ENCODE data around the gene JCAD.
"Not testable (repeated sequence)": the region's sequence is repeated elsewhere in the genome, so short reads cannot be mapped to it uniquely, and the experiment has no call there.

JCAD gene, protein sequence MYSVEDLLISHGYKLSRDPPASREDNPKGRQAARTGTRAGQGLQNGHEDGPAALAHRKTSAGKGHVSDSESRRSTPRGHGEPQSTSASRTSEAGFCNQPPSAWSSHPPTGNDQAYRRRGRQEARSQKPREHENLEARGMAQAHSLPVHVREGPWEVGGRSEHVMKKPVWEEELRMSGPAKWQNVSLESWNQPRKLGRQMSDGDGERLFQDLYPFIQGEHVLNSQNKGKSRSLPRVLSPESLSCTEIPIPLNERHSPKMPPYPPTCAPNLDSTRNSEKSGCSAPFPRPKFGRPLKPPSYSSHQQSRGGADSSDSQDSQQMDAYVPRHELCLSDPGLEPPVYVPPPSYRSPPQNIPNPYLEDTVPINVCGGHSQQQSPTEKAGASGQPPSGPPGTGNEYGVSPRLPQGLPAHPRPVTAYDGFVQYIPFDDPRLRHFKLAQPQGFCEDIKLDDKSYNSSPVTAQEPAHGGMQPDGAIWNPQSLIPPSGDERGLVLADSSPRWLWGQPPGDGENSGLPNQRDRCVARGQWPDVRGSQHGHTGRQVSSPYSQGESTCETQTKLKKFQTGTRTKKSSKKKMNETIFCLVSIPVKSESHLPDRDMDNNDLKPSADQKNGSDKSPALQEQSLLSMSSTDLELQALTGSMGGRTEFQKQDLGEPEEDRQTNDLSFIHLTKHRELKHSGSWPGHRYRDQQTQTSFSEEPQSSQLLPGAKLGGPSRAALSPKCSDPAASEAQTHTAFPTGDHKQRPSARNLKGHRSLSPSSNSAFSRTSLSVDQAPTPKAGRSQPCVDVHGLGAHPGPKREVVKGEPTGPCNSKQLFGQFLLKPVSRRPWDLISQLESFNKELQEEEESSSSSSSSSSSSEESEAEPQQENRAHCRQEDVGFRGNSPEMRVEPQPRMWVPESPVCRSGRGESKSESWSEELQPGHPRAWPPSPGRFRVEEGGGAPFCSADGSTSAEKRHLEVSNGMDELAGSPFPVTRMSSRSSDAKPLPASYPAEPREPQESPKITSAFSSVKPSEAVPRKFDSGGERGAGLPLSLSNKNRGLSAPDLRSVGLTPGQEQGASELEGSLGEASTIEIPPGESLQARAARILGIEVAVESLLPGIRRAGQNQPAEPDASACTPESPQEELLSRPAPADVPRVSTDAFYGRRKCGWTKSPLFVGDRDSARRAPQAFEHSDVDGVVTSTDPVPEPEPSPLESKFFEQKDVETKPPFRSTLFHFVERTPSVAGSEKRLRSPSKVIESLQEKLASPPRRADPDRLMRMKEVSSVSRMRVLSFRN (N-terminal part only)

DNA sequence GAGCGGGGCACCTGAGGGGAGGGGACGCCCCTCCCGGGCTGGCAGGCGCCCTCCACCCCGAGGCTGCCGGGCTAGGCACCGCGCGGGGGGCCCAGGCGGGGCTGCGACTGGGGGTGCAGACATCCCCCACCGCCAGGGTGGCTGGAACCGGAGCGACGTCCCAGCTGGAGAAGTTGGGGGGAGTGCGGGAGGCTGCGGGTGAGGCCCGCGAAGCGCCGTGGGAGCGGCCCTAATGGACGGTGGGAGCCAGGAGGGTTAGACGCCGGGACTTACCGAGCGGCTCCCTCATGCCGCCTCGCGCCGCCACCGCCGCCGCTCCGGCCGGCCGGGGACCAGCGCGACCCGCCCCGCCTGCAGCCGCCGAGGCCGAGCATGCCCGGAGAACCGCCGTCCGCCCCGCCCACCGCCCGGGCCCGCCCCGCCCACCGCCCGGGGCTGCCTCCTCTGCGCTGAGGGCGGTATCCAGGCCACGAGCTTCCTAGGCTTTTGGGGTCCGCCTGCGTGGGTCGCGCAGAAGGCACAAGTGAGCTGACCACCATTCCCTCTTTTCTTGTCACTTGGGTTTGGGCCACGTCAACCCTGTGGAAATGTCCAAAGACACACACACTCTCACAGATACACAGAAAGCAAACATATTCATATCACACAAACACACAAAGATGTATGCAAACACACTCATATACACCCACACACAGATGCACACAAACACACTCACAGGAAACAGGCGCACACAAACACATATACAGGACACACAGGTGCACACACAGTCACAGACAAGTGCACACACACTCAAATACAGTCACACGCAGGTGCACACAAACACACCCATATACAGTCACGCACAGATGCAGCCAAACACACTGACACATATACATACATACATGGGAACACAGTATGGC is at the start of gene JCAD:
JCAD (minus strand) TSS at position 378 of the 899 bp plus-strand sequence. CDS start 11,774 bp downstream, outside the sequence.
- DNase-seq: no peak

DNA sequence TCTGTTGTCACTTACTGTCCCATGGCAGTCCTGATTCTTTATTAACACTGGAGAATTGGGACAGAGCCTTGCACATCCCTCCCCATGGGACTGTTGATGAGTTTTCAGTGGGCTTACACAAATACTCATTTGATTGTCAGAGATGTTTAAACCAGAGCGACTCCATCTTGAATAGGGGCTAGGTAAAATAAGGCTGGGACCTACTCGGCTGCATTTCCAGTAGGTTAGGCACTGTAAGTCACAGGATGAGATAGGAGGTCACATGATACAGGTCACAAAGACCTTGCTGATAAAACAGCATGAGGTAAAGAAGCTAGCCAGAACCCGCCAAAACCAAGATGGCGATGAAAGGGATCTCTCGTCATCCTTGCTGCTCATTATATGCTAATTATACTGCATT is 47.6 kb upstream of the JCAD start:
- no peak for DNase-seq

DNA sequence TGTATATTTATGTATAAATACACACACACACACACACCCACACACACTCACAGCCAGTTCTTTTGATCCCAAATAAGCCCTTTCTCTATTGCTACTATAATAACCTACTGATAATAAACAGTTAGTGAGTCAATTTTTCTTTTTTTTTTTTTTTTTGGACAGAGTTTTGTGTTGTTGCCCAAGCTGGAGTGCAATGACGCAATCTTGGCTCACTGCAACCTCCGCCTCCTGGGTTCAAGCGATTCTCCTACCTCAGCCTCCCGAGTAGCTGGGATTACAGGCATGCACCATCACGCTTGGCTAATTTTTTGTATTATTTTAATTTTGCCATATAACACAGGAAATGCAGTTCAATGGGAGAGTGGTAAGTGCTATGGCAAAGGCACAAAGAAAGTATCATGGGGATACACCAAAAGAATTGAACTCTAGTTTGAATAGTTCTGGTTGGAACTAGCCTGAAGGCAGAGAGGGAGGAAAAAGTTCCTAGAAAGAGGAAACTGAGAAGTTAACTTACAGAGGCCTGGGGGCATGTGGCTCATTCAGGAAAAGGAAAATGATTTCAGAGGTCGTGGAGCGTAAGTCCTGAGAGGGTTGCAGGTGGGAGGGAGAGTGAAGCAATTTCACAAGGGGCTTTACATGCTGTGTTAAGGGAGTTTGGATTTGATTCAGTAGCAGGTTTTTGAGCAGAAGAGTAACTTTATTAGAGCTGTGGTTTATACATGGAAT is 44.4 kb upstream of the JCAD start:
- DNase-seq: peak; percentile 44

DNA sequence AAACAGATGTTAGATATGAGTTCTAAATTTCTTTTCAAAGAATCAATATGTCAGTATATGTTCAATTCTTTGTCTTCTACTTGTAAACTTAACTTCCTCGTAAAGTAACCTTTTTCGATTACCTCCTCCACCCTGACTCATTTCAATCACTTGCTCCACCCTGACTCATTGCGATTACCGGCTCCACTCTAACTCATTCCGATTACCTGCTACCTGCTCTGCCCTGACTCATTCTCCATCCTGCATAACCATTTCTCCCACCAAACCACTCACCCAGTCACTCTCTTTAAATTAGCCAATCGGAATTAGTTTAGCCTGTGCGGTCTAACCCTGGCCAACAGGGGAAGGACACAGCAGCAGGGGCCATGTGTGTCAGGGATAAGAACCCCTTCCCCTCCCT is 40.3 kb upstream of the JCAD start:
- not testable (repeated sequence) for DNase-seq

DNA sequence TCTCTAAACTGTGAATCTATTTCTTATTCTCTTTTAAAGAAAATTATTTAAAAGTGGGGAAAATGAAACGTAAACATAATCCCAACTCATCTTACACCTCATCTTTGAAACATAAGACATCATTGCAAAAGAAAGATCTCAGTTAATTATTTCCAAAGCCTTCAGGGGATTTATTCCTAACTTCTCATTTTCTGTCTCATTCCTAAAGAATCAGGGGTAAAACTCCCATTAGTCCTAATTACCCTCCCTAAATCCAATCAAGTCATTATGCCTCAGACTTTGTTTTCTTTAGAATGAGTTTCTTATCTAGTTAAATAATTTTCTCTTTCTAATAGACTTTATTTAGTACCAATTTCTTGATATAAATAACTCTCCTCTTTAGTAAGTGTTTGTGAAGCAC is 39.7 kb upstream of the JCAD start:
- DNase-seq: no peak

DNA sequence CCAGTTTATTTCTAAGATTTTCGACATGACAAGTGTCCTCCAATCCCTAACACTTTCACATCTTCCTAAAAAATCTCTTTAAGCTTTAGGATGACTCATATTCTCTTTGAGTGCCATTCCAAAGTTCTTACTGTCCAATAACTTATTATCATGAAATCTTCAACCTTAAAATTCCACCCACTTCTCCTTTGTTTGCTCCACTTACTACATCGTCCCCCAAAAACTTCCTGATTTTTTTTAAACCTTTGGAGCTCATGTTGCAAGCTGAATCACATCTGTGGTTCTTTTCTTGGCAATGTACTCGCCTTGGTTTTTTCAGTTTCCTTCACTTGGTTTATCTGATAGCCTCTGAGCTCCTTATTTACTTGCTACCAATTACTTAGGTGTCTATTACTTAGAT is 39.2 kb upstream of the JCAD start:
- peak; percentile 31 for DNase-seq

DNA sequence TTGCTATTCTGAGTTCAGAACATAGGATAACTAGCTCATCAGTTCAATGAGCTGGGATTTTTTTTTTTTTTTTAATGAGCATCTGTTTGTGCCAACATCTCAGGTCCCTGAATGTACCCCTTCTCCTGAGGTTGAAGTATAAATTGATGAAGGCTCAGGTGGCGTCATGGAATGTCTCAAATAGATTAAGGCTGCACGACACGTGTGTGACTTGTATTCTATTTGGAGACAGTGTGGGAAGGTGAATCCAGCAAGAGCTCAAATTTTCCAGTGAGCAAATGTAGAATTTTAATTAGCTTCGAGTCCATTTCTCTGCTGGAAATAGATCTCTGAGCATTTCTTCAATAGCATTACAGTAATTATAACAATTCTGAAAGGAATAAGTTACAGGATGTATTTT is 37.2 kb upstream of the JCAD start:
- DNase-seq: no peak

DNA sequence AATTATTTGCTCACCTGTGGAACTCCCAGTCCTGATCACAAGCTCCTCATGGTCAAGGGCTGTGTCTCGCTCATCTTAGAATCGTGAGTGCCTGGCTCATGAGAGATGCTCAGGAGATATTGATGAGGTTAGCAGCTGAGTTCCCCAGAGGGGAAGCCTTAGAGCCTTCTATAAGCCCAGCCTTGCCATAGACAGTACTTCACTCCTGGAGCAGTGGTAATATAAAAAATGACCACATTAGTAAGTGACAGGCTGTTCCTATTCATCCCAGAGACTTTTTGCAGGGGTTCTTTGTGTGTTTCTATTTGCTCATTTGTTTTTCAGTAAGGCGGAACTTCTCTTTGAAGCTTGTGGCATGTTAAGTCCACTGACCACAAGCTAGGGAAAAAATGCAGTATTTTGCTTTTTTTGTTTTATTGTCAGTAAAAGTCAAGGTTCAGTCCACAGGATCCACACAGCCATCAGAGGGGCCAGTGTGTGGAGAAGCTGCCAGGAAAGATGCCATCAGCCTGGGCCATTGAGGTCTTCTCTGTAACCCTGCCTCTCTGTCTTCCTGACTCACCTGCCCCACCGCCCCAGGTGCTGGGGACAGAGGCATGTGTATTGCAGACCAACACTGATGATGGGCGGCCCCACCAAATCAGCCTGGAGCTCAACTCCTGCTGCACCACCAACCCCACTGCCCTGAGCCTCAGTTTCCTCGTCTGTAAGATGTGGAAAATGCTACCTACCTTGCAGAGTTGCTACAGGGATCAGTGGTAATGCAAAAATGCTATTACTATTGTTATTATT is 36.4 kb upstream of the JCAD start:
- DNase-seq: no peak

DNA sequence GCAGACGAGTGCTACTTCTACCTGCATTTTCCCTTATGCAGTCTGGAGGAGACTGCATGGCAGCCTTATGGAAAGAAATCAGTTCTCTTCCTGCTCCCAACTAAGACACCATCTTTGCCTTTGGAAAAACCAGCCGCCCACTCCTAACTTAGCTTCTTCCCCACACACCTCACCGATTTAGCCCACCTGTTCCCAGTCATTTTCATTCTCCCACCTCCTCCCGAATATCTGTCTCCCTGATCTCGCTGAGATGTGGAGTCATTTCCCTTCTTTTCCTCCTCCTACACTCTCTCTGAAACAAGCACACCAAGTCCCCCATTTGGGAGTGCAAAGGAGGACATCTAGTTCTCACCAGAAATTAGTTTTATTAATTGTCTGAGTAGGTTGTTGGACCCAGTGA is 35.2 kb upstream of the JCAD start:
- no peak for DNase-seq

DNA sequence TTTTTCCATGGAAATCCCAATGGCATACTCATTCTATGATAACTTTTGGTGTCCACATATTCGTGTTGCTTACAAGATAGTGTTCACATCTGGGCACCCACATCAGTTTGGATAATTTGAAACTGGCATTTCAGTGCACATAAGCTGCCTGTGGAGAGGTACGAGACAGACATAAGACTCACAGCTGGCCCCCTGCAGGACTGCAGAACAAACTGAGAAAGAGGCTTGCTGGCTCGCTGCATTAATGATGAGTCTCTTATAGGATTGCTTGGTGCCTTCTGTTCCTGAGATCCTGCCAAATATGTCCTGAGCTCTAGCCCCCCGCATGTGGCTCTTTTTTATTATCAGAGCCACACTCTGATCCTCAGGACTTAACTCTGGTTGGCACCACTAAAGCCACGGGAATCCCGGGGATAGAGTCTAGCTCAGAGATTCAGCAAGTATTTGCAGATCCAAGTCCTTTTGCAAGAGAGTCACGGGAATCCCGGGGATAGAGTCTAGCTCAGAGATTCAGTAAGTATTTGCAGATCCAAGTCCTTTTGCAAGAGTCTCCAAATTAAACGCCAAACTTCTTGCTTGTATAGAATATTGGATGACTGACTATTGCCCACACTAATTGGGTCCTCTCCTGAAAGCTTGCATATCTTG is 34.0 kb upstream of the JCAD start:
- no peak for DNase-seq

DNA sequence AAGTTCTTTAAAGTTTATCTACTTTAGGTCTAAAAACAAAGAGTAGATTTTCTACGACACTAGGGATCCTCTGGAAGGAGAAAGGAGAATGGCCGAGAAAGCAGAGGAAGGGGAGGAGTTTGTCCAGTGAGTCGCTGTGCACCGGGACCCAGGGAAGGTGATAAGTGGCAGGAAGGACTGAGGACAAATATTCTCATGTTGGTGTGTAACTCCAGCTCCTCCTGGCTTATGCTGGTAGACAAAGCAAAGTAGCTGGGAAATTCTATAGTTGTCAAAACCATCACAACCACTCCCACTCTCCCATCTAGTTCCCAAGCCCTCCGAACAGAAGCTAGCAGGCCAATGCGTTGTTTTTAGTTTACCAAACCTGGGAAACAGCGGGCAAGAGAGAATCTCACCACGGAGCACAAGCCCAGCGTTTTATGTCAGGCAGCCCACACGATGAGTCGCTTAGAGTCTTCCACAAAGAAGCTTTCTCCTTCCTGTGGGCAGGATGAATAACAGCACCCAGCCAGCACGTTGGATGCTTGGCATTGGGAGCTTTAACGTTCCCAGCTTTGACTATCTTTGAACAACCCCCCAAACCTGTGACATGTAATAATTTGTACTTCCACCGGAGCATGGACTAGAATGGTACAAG is 32.9 kb upstream of the JCAD start:
- DNase-seq: peak; percentile 35

DNA sequence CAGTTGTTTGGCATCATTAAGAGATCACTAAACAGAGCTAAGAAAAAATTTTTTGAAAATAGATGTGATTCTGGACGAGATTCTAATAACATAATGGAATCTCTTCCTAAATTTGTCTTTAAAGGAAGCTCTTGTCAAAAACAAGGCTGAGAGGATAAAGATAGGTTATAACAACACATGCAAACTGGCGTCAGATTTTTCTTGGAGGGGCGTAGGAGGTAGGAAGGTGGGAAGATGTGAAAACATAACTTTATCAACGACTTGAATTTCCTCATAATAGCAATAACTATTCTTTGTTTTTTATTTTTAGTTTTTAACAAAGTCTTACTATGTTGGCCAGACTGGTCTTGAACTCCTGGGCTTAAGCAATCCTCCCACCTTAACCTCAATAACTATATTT is 31.8 kb upstream of the JCAD start:
- DNase-seq: no peak

DNA sequence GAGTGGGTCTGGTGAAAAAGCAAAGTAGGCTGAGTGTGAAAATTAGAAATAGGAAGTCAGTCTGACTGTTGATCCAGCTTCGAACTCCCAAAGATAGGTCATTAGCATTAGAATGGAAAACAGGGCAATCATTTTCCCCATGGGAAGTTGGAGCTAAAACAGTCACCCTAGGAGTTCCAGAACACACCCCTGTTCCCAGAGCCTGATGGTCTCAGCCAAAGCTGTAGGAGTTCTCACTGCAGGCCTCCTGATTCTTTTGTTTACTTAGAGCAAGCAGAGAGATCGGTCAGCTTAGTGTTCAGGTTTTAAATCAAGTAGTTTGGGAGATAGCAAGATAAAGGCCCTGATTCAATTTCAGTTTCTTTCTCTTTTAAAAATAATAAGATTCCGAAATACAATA is 28.8 kb upstream of the JCAD start:
- no peak for DNase-seq

DNA sequence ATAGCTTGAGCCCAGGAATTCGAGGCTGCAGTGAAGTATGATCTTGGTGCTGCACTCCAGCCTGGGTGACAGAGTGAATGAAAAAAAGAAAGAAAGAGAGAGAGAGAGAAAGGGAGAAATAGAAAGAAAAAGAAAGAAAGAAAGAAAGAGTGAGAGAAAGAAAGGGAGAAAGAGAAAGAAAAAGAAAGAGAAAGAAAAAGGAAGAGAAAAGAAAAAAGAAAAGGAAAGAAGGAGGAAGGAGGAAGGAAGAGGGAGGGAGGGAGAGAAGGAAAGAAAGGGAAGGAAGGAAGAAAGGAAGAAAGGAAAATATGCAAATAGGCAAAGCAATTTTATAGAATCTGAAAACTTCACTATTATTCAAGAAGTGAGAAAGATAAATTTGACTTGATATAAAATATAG is 24.5 kb upstream of the JCAD start:
- DNase-seq: no peak

DNA sequence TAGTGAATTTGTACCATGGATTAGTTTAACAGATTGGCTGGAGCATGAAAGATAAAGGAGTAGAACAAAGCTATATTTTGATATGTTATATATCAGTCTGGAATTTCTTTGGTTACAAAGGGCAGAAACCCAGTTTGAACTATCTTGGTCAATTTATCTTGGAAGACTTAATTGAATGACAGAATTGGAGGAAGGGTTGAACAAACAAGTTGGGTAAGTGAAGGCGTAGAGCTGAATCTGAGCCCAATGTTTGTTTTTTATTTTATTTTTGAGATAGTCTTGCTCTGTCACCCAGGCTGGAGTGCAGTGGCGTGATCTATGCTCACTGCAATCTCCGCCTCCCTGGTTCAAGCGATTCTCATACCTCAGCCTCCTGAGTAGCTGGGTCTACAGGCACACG is 21.8 kb upstream of the JCAD start:
- no peak for DNase-seq

DNA sequence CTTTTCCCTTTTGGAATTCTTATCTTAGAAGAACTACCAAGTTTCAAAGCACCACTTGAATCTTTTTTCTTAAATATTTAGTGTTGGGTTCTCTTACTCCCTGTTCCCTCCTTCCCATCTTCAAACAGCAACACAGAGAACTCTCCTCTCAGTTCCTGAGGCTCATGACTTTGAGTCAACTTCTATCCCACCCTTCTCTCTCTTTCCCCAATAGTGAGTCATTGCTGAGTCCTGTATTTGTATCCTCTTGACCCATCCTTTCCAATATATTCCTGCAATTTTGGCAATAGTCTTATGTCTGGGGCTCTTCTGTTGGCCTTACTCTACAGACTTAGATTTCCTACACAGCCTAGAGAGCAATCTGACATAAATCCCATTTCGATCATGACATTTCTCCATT is 20.8 kb upstream of the JCAD start:
- no peak for DNase-seq

DNA sequence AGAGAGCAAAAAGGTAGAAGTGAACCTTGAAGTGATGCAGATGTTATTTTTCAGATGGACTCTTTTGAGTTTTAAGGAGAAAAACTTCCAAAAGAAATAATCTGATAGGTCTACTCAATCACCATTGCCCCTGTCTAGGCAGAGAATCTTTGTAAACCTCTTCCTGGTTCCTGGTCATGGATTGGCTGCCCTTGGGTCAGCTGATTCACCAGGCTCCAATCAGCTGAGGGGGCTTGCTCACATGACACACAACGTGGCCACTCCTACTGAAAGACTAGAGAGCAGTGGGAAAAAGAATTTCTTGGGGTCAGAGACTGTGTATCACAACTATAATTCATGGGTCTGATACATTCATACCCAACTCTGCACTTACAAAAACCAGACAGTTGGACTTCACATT is 20.0 kb upstream of the JCAD start:
- no peak for DNase-seq

DNA sequence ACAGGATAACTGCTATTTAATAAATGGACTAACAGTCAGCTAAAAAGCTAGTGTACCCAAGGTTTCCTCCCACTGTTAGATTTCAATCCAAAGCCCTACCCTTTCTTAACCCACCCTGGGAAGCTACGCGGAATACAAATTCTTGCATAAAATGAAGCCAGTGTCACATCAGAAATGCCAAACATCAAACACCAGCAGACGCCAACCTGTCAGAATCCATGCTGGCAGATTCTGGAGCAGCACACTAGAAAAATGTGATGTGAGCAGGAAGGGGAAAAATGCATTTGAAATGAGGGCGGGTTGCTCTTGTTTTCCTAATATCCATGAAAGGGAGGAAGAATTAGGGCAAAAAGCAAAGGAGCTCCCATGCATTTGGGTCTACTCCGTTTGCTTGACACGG is 16.1 kb upstream of the JCAD start:
- DNase-seq: no peak

DNA sequence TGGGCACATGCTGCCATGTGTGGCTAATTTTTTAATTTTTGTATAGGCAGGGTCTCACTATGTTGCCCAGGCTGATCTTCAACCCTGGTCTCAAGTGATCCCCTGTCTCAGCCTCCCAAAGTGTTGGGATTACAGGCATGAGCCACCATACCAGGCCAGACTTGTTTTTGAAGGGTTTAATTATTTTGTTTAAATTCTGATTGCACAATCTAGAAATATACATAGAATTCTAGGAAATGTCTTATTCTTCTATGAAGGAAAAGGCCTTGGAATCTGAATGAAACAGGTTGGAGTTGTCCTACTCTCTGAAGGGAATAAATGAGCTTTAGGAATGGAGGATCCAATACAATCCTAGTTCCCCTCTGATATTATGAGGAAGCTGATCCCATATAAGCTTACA is 15.5 kb upstream of the JCAD start:
- DNase-seq: no peak

DNA sequence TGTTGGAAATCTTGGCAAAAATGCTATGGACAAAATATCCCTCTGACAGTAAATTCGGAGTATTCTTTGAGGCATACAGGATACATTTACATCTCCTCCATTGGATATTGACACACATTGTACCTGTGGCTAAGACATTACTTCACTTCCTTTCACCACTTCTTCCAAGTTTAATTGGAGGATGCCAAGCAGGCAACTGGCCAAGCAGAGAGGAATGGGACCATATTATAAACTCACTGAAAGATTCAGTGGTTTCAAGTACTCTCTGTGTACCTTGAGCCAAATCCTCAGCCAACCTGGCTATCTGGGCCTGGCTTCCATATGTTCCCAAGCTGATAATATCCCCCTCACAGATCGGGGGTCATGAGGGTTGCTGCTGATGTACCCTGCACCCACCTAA is 14.7 kb upstream of the JCAD start:
- no peak for DNase-seq
